Vagina (tissue), 2 donors: ENCODE measurements around the gene CALML4.

Experiments used
- CTCF ChIP-seq, 3 experiments: fragments of 450-650 bp in 2 of 3; fragments of 200-600 bp in 1 of 3; sonication (generic) in 1 of 3; IDR thresholded peaks; one replicate each; pipeline ENCODE4 v1.5.1; 2017 to 2019; ENCODE audit warnings: antibody characterized with exemption in 3 of 3, mild to moderate bottlenecking in 2 of 3, moderate library complexity in 2 of 3
- POLR2A ChIP-seq, 2 donors: fragments of 450-650 bp; IDR thresholded peaks; one replicate each; pipeline ENCODE4 v1.6.1; 2017; ENCODE audit warnings: antibody characterized with exemption in 2 of 2, mild to moderate bottlenecking in 2 of 2, moderate library complexity in 2 of 2
- POLR2AphosphoS5 ChIP-seq, 2 donors: sonication (generic); formaldehyde crosslinking; IDR thresholded peaks; one replicate each; pipeline ENCODE4 v1.9.0; 2017; ENCODE audit warnings: antibody characterized with exemption in 2 of 2, mild to moderate bottlenecking in 2 of 2, low read depth in 1 of 2; ENCODE audit not compliant: insufficient read depth in 1 of 2

GRCh38 chr15:68220967-68221366 lies 15.8 kb upstream of the CALML4 start:
- TF ChIP-seq POLR2AphosphoS5 (IDR thresholded peaks at IDR 0.05; ENCODE audit: insufficient read depth in 1 of 2, low read depth in 1 of 2) = no peak
- TF ChIP-seq POLR2A (IDR thresholded peaks at IDR 0.05) = no peak
- TF ChIP-seq CTCF (IDR thresholded peaks at IDR 0.05) = no peak
